ENCODE measurements around the gene MGLL. TPM values are rescaled to one million over a fixed set of nuclear protein-coding genes. Genes with fewer than 3 reads are reported as not detected.

The MGLL gene
- total and polyA plus RNA-seq, 2 donors from 2014 or later: 74.2 to 250 TPM

- Histone ChIP-seq H3K27ac (ENCODE audit: low read depth in 2 of 2, low read length in 2 of 2) (no peak overlapping the region), H3K4me1 (ENCODE audit: control insufficient read depth in 2 of 3, insufficient read depth in 2 of 3, low read depth in 1 of 3, low read length in 3 of 3) (peaks cover 0 to 27% (median 15%) of the 10 kb centered on the region in 3 donors), H3K9ac (ENCODE audit: low read length in 3 of 3) (no peak overlapping the region), H3K4me3 (ENCODE audit: low read length in 3 of 3) (no peak overlapping the region), H3K27me3 (ENCODE audit: control insufficient read depth, insufficient read depth, low read length) (no peaks in the 10 kb centered on the region), H3K36me3 (ENCODE audit: control insufficient read depth in 2 of 3, insufficient read depth in 3 of 3, low read length in 3 of 3) (no peaks in the 10 kb centered on the region), H3K9me3 (ENCODE audit: control insufficient read depth in 2 of 3, insufficient read depth in 1 of 3, low read length in 3 of 3) (no peaks in the 10 kb centered on the region)
- FAIRE-seq: no peak
- DNase-seq: peak in 1 of 5 donors; percentile 66
- TF ChIP-seq CTCF (IDR thresholded peaks at IDR 0.05; ENCODE audit: borderline replicate concordance, extremely low read depth, insufficient read depth): no peak
- intact Hi-C loops (cut with DNase I): no loop called here
Observed at GRCh38 chr3:127741246-127741645, 81.1 kb downstream of the MGLL start.

GRCh38 chr3:127740136-127740915, 82.0 kb downstream of the MGLL start:
- H3K9ac ChIP-seq (ENCODE audit: low read length in 3 of 3): no peak overlapping the region
- FAIRE-seq: no peak
- no peak overlapping the region for H3K4me3 ChIP-seq (ENCODE audit: low read length in 3 of 3)
- peaks cover 6 to 33% (median 23%) of the 10 kb centered on the region in 3 donors for H3K4me1 ChIP-seq (ENCODE audit: control insufficient read depth in 2 of 3, insufficient read depth in 2 of 3, low read depth in 1 of 3, low read length in 3 of 3)
- no peaks in the 10 kb centered on the region for H3K36me3 ChIP-seq (ENCODE audit: control insufficient read depth in 2 of 3, insufficient read depth in 3 of 3, low read length in 3 of 3)
- H3K27me3 ChIP-seq (ENCODE audit: control insufficient read depth, insufficient read depth, low read length): no peaks in the 10 kb centered on the region
- peak overlapping the region; percentile 26 to 32 for H3K27ac ChIP-seq (ENCODE audit: low read depth in 2 of 2, low read length in 2 of 2)
- H3K9me3 ChIP-seq (ENCODE audit: control insufficient read depth in 2 of 3, insufficient read depth in 1 of 3, low read length in 3 of 3): no peaks in the 10 kb centered on the region
- TF ChIP-seq CTCF (IDR thresholded peaks at IDR 0.05; ENCODE audit: borderline replicate concordance, extremely low read depth, insufficient read depth): no peak
- DNase-seq: peak in 1 of 5 donors; percentile 57
- intact Hi-C loops (cut with DNase I): no loop called here

GRCh38 chr3:127739347-127740135, 82.8 kb downstream of the MGLL start:
- Histone ChIP-seq H3K4me3 (ENCODE audit: low read length in 3 of 3) (no peak overlapping the region), H3K27ac (ENCODE audit: low read depth in 2 of 2, low read length in 2 of 2) (peak overlapping the region; percentile 32 to 90), H3K27me3 (ENCODE audit: control insufficient read depth, insufficient read depth, low read length) (no peaks in the 10 kb centered on the region), H3K4me1 (ENCODE audit: control insufficient read depth in 2 of 3, insufficient read depth in 2 of 3, low read depth in 1 of 3, low read length in 3 of 3) (peaks cover 10 to 40% (median 31%) of the 10 kb centered on the region in 3 donors), H3K36me3 (ENCODE audit: control insufficient read depth in 2 of 3, insufficient read depth in 3 of 3, low read length in 3 of 3) (no peaks in the 10 kb centered on the region), H3K9me3 (ENCODE audit: control insufficient read depth in 2 of 3, insufficient read depth in 1 of 3, low read length in 3 of 3) (no peaks in the 10 kb centered on the region), H3K9ac (ENCODE audit: low read length in 3 of 3) (no peak overlapping the region)
- TF ChIP-seq CTCF (IDR thresholded peaks at IDR 0.05; ENCODE audit: borderline replicate concordance, extremely low read depth, insufficient read depth): no peak
- DNase-seq (no peak), FAIRE-seq (no peak)
- intact Hi-C loops (cut with DNase I): no loop called here

Data from kidney (tissue), 14 donors.